ENCODE data around the gene PPP3CB.

Gene PPP3CB

DNA sequence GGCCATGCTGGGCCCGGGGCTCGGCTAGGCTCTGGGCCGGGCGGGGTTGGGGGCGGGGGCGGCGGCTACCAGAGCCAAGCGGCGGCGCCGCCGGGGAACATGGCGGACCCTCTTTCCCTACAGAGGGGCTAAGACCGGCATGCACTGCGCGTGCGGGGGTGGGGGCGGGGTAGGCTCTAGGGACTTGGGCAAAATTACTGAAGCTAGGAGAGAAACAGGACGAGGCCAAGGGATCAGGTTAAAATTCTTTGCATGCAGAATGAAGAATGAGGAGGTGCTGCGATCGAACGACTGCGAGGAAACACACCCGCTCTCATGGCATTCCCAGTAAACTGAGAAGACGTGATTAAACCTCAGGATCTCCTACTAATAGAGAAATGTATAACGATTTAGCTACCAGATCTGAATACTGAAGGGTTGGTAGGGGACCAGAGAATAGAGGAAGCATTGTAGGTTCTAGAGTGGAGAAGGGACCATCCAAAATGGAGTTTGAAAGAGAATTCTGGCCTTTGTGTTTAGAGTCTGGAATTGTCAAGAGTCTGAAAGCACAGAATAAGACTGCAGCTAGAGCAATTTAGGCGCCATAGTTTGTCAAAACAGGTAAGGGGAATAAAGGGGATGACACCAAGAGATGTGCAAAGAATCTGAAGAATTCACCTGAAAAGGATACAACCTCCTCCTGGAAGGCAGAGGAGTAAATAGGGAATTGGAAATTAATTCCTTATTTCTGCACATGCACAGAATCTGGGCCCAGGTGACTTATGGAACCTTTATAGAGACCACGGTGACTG, at the start of gene PPP3CB:
PPP3CB (minus strand) TSS at position 141 of the 791 bp plus-strand sequence; CDS start at position 6, 135 bp downstream.
- peak; percentile 82 to 91 (median 84) for DNase-seq (ENCODE audit: low read depth in 2 of 3, low spot score in 1 of 3)

GRCh38 chr10:73545357-73545756, 49.5 kb upstream of the PPP3CB start:
- DNase-seq (ENCODE audit: low read depth in 2 of 3, low spot score in 1 of 3) = no peak

DNA sequence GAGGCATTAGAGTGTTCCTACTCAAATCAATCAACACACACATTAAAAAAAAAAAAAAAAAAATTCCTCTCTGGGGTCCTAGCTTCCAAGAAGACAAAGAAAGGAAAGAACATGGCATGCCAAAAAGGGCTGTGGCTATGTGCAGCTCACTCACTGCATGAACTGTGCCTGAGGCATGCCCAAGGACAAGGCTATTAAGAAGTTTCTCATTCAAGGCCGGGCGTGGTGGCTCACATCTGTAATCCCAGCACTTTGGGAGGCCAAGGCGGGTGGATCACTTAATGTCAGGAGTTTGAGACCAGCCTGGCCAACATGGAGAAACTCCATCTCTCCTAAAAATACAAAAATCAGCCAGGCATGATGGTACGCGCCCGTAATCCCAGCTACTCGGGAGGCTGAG, 41.9 kb upstream of the PPP3CB start:
- DNase-seq (ENCODE audit: low read depth in 2 of 3, low spot score in 1 of 3) = no peak

GRCh38 chr10:73537288-73537687, 41.5 kb upstream of the PPP3CB start:
- no peak for DNase-seq (ENCODE audit: low read depth in 2 of 3, low spot score in 1 of 3)

GRCh38 chr10:73534857-73535256, 39.0 kb upstream of the PPP3CB start:
- DNase-seq (ENCODE audit: low read depth in 2 of 3, low spot score in 1 of 3) = no peak

GRCh38 chr10:73529089-73529832, 33.4 kb upstream of the PPP3CB start:
- DNase-seq (ENCODE audit: low read depth in 2 of 3, low spot score in 1 of 3) = peak; percentile 4 to 56 (median 18)

- DNase-seq (ENCODE audit: low read depth in 2 of 3, low spot score in 1 of 3) = no peak
These were observed 26.4 kb upstream of the PPP3CB start for GRCh38 chr10:73522263-73522662.

GRCh38 chr10:73519336-73519735, 23.5 kb upstream of the PPP3CB start:
- no peak for DNase-seq (ENCODE audit: low read depth in 2 of 3, low spot score in 1 of 3)

DNA sequence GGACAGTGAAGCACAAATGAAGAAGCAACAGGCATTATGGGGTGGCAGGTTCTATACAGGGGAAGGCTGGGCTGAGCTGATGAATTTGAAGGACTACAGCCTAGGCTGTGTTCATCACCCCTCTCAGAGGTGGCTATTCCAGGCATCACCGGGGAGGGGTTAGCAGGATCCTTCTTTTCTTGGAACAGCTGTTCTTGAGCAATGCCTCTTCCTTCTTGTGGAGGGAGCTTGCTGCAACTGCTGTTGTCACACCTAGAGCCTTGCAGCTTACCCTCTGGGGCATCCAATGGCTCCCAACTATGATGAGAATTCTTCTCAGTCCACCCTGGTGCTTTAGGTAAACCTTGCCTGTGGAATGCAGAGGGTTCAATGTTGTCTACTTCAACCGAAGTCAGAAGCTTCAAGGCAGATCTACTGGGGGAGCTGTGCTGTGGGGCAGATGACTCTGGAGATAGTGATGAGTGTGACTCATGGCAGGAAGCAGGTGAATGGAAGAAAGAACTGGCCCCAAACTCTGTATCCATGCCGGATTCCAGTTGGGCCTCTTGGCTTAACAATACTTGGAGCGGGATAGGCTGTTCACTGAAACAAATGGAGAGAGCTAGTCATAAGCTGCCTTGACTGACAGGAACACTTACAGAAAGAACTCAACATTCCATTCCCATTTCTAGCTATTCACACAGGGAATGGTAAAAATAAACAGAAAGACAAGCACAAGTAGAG, 21.5 kb upstream of the PPP3CB start:
- no peak for DNase-seq (ENCODE audit: low read depth in 2 of 3, low spot score in 1 of 3)

- DNase-seq (ENCODE audit: low read depth in 2 of 3, low spot score in 1 of 3) = no peak
These were observed 16.5 kb upstream of the PPP3CB start for GRCh38 chr10:73512207-73512743.

- DNase-seq (ENCODE audit: low read depth in 2 of 3, low spot score in 1 of 3) = no peak
These were observed 13.9 kb upstream of the PPP3CB start for GRCh38 chr10:73509695-73510094.

GRCh38 chr10:73506491-73506890, 10.7 kb upstream of the PPP3CB start:
- no peak for DNase-seq (ENCODE audit: low read depth in 2 of 3, low spot score in 1 of 3)

DNA sequence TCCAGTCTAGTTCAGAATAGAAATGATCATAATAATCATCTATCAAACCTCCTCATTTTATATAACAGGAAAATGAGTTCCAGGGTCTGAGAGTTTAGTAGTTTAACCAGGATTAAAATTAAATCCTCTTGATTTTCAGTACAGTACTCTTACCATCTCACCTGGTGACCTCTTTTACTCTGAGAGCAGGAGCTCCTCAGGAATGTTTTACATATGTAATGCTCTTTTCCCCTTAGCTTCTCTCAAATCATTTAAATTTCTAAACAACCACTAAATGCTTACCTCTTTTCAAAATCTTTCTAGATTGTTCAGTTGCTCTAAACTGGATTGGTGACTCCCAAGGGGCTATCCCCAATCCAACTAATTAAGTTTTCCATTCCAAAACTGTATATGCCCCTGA, 10.2 kb upstream of the PPP3CB start:
- DNase-seq (ENCODE audit: low read depth in 2 of 3, low spot score in 1 of 3) = no peak

- no peak for DNase-seq (ENCODE audit: low read depth in 2 of 3, low spot score in 1 of 3)
These were observed 7.2 kb upstream of the PPP3CB start for GRCh38 chr10:73503037-73503436.

DNA sequence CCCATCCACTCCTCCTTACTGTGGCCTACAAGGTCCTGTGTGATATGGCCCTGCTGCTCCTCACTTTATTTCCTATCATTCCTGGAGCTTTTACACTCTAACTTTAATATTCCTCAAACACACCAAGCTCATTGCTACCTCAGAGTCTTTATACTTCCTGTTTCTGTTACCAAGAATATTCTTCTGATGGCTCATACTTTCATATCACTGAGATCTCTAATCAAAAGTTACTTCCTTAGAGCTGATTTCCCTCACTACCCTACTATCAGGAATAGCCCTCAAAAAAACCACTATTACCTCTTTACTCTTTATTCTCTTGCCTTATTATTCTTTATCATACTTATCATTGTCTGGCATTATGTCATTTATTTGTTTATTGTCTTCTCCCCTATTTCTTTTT, 5.8 kb upstream of the PPP3CB start:
- no peak for DNase-seq (ENCODE audit: low read depth in 2 of 3, low spot score in 1 of 3)

DNA sequence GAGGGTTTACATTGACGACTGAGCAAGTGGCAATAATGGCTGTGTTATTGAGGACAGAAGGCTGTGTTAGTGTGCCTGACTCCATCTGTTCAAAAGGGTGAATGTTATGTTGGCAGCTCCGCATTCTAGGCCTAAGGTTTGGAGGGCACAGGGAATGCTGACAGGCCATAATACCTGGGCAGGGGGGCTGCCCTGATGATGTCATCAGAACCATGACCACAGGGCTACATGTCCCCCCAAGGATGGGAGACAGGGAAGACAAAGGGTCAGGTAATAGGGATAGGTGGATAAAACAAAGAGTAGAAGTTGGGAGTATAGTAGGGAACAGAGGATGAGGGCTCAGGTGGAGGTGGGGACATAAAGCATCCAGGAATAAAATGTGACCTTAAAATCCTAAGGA, 1.8 kb upstream of the PPP3CB start:
- no peak for DNase-seq (ENCODE audit: low read depth in 2 of 3, low spot score in 1 of 3)

- DNase-seq (ENCODE audit: low read depth in 2 of 3, low spot score in 1 of 3) = peak; percentile 72 to 86 (median 76)
These were observed 469 bp downstream of the PPP3CB start for GRCh38 chr10:73495226-73495883.

DNA sequence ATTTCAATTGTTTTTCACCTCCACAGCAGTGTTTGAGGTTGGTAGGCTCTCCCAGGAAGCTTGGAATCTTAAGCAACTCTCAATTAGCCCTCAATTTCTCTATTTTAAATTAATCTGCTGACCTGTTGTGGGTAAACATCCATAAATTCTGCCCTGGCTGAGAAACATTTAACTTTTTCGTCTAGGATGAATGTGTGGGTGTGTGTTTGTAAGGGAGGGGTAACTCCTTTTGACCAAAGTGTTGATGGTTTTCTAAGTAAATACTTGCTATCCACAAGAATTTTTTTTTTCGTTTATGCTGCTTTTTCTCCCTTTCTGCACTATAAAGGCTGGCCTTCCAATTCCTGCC, 973 bp downstream of the PPP3CB start:
- no peak for DNase-seq (ENCODE audit: low read depth in 2 of 3, low spot score in 1 of 3)

DNA sequence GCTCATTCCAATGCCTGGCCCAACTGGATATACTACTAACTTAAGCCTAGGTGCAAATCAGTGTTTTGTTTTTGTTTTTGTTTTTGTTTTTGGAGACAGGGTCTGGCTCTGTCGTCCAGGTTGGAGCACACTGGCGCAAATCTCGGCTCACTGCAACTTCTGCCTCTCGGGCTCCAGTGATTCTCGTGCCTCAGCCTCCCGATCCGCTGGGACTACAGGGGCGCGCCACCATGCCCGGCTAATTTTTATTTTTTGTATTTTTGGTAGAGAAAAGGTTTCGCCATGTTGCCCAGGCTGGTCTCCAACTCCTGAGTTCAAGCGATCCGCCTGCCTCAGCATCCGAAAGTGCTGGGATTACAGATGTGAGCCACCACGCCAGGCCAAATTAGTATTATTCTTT, 1.6 kb downstream of the PPP3CB start:
- no peak for DNase-seq (ENCODE audit: low read depth in 2 of 3, low spot score in 1 of 3)

DNA sequence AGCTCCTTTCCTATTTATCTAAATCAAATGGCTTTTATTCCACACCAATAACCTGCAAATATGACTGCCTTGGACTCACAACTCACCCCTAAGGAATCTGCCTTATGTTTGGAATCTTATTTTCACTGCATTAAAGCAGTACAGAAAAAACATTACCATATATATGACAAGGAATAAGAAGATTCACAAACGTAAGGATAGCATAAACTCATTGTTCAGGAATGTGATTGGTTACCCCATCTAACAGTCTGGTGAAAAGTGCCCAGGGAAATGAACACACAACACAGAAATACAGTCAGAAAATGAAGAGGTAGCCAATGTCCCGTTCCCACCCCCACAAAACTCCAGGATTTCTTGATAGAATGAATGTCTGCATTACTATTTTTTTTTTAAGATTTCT, 2.0 kb downstream of the PPP3CB start:
- DNase-seq (ENCODE audit: low read depth in 2 of 3, low spot score in 1 of 3) = no peak

DNA sequence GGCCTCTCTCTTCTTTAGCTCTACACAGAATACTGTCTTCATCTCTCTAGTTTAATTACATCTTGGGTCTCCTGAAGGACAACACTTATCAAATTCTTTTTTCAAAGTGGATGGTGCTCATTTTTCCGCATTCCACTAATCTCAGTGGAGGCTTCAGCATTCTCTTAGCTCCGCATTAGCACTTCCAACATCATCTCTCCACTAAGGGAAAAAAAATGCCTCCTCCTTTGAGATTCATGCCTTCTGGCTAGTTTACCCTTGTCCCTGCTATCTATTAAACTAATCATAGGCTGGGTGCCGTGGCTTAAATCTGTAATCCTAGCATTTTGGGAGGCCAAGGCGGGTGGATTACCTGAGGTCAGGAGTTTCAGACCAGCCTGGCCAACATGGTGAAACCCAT, 9.2 kb downstream of the PPP3CB start:
- DNase-seq (ENCODE audit: low read depth in 2 of 3, low spot score in 1 of 3) = no peak
